Heart left ventricle (tissue), 13 donors: ENCODE measurements around the gene MAGED2.

ENCODE experiments used
- POLR2A ChIP-seq, 2 donors: fragments of 450-650 bp; IDR thresholded peaks; one replicate each; pipeline ENCODE4 v1.6.1; 2017; ENCODE audit warnings: antibody characterized with exemption in 2 of 2, mild to moderate bottlenecking in 2 of 2, moderate library complexity in 2 of 2
- TF ChIP-seq, protein P1 (sequence below), 12 donors: fragments of 200-600 bp; sonication (generic) in 4 of 12; IDR thresholded peaks; one replicate each; pipeline versions ENCODE4 v1.5.0 to v1.8.0; 2018 to 2022; ENCODE audit warnings: antibody characterized with exemption in 12 of 12, mild to moderate bottlenecking in 5 of 12
- donor health status: ischemic (EF 13 %, LVEDD 7.1; RV severe dilation, severe dysfunction).
- donor health status: DM: no; HTN: yes; CAD: no.
- donor health status: DM: no; HTN: no; CAD: no.
- donor health status: ischemic (EF 25% LVEDD 6.9; RV normal size, moderate dysfunction).
- donor health status: ischemic (EF 25% LVEDD 5.7; RV mildly dilated, moderate dysfunction).
- donor health status: ischemic (EF 35%, LVEDD 5.7; RV mildly dilated, moderate dysfunction).
- donor health status: nonischemic (EF 11% LVEDD 7.7; RV severe dilation, severe dysfunction).
- donor health status: DM: yes; HTN: yes; CAD: no.
- donor health status: PGD.
- donor health status: ischemic (EF 29% LVEDD 5.4; RV normal size, mild dysfunction).
- donor health status: nonischemic (EF 23%, LVEDD 6.1; RV moderate dilation, normal function).

DNA sequence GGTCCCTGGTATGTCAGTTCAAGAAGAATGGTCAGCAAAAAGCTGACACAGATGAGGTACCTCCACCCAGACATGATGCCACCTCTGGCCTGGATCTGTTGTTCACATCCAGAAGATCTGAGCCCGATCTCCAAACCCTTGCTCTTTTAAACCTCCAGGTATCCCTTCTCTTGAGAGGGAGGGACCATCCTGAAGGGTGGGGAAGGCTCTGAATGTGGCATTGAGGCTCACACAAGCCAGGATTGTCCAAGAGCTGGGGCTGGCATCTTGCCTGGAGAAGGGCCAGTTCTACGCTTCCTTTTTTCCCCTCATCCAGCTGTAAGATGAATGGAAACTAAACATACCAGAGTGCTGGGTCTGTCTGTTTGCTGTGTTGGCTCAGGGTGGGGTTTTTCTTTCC is 9.4 kb upstream of the MAGED2 start, which contains the start of gene ITIH6:
- TF ChIP-seq, protein P1, sequence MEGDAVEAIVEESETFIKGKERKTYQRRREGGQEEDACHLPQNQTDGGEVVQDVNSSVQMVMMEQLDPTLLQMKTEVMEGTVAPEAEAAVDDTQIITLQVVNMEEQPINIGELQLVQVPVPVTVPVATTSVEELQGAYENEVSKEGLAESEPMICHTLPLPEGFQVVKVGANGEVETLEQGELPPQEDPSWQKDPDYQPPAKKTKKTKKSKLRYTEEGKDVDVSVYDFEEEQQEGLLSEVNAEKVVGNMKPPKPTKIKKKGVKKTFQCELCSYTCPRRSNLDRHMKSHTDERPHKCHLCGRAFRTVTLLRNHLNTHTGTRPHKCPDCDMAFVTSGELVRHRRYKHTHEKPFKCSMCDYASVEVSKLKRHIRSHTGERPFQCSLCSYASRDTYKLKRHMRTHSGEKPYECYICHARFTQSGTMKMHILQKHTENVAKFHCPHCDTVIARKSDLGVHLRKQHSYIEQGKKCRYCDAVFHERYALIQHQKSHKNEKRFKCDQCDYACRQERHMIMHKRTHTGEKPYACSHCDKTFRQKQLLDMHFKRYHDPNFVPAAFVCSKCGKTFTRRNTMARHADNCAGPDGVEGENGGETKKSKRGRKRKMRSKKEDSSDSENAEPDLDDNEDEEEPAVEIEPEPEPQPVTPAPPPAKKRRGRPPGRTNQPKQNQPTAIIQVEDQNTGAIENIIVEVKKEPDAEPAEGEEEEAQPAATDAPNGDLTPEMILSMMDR (IDR thresholded peaks at IDR 0.05) = no peak
- TF ChIP-seq POLR2A (IDR thresholded peaks at IDR 0.05) = no peak
